ENCODE data around the gene EXOC1. TPM values are rescaled to one million over a fixed set of nuclear protein-coding genes. Genes with fewer than 3 reads are reported as not detected.

Gene EXOC1
- total RNA-seq, 1 experiment from 2014 or later, result 21.2 TPM

DNA sequence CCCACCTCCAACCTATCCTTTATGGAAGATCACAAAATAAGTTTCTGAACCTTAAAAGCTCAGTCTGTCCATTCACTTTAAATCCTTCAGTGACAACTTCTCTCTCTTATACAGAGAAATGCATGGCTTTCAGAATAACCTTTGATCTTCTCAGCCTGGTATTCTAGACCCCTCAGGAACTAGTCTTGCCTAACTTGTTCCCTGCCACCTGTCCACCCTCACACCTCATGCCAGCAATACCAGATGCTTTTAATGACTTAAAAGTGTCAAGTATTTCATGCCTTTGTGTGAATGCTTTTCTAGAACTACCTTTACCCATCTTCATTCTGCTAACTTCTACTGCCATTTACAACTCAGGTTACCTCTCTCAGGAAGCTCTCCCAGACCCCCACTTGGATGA lies 26.5 kb upstream of the EXOC1 start:
- no peaks in the 10 kb centered on the region for H3K4me1 Mint-ChIP-seq
- Histone ChIP-seq H3K27me3 (ENCODE audit: insufficient read depth, low read length) (no peaks in the 10 kb centered on the region), H3K9me3 (ENCODE audit: control insufficient read depth, low read depth, low read length) (no peaks in the 10 kb centered on the region), H2AK5ac (ENCODE audit: insufficient read length, low read length) (no peak overlapping the region), H2BK20ac (ENCODE audit: low read depth, low read length, poor library complexity, severe bottlenecking) (no peak overlapping the region), H4K5ac (ENCODE audit: insufficient read length, low read depth, low read length) (no peak overlapping the region), H3K4me2 (ENCODE audit: insufficient read depth, insufficient read length, low read length) (no peak overlapping the region), H3T11ph (ENCODE audit: low read length) (no peak overlapping the region), H2BK5ac (ENCODE audit: insufficient read length, low read length) (no peak overlapping the region), H3K18ac (ENCODE audit: insufficient read length, low read depth, low read length) (no peak overlapping the region), H2AFZ (ENCODE audit: low read length) (no peak overlapping the region), H4K20me1 (ENCODE audit: control insufficient read depth, insufficient read depth, insufficient read length) (no peaks in the 10 kb centered on the region), H3K4ac (ENCODE audit: low read depth, low read length) (no peak overlapping the region), H4K91ac (ENCODE audit: insufficient read length, low read depth, low read length) (no peak overlapping the region), H3K23me2 (ENCODE audit: insufficient read length, low read depth, low read length, poor library complexity, severe bottlenecking) (no peaks in the 10 kb centered on the region), H3K79me1 (ENCODE audit: insufficient read depth, low read depth, low read length, poor library complexity, severe bottlenecking) (no peaks in the 10 kb centered on the region), H3K79me2 (ENCODE audit: insufficient read depth, low read length) (no peaks in the 10 kb centered on the region), H4K8ac (replicated peaks; ENCODE audit: insufficient read length, low read depth, low read length) (no peak overlapping the region), H2BK15ac (ENCODE audit: low read depth, low read length) (no peak overlapping the region), H3K4me1 (ENCODE audit: insufficient read depth, low read length) (no peaks in the 10 kb centered on the region), H3K9ac (ENCODE audit: extremely low read depth, insufficient read length, low read length) (no peak overlapping the region), H3K27ac (ENCODE audit: insufficient read length, low read depth, low read length) (no peak overlapping the region), H3K56ac (ENCODE audit: insufficient read length, low read depth, low read length) (no peak overlapping the region), H2BK120ac (ENCODE audit: low read depth, low read length, poor library complexity, severe bottlenecking) (no peak overlapping the region), H3K14ac (ENCODE audit: insufficient read depth, low read length) (no peak overlapping the region), H2BK12ac (ENCODE audit: insufficient read length, low read depth, low read length) (no peak overlapping the region), H3K23ac (ENCODE audit: insufficient read length, low read depth, low read length) (no peak overlapping the region)
- no peak for DNase-seq
- no peaks in the 10 kb centered on the region for H3K36me3 Mint-ChIP-seq (ENCODE audit: insufficient read depth in 1 of 3, low read depth in 3 of 3)
- H3K9me3 Mint-ChIP-seq, result no peaks in the 10 kb centered on the region
- no peak overlapping the region for H3K4me3 Mint-ChIP-seq
- peaks cover 17% of the 10 kb centered on the region for H3K27me3 Mint-ChIP-seq (ENCODE audit: low read depth)
- TF ChIP-seq, protein P1, sequence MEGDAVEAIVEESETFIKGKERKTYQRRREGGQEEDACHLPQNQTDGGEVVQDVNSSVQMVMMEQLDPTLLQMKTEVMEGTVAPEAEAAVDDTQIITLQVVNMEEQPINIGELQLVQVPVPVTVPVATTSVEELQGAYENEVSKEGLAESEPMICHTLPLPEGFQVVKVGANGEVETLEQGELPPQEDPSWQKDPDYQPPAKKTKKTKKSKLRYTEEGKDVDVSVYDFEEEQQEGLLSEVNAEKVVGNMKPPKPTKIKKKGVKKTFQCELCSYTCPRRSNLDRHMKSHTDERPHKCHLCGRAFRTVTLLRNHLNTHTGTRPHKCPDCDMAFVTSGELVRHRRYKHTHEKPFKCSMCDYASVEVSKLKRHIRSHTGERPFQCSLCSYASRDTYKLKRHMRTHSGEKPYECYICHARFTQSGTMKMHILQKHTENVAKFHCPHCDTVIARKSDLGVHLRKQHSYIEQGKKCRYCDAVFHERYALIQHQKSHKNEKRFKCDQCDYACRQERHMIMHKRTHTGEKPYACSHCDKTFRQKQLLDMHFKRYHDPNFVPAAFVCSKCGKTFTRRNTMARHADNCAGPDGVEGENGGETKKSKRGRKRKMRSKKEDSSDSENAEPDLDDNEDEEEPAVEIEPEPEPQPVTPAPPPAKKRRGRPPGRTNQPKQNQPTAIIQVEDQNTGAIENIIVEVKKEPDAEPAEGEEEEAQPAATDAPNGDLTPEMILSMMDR (conservative IDR thresholded peaks at IDR 0.05), result no peak
- H3K27ac Mint-ChIP-seq, result no peak overlapping the region
